ENCODE data around the gene C1GALT1.
"Not testable (repeated sequence)": the region's sequence is repeated elsewhere in the genome, so short reads cannot be mapped to it uniquely, and the experiment has no call there.

DNA sequence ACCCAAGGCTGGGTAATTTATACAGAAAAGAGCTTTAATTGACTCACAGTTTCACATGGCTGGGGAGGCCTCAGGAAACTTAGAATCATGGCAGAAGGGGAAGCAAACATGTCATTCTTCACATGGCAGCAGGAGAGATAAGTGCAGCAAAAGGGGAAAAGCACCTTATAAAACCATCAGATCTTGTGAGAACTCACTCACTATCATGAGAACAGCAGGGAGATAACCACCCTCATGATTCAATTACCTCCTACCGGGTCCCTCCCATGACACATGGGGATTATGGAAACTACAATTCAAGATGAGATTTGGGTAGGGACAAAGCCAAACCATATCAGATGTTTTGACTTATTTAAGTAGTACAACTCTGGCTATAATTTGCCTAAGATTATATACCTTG, 46.4 kb upstream of the C1GALT1 start:
- TF ChIP-seq CTCF, POLR2A (IDR thresholded peaks at IDR 0.05): not testable (repeated sequence)

Measured in adrenal gland (tissue), 5 donors.